ENCODE results near the gene GLYR1. TPM values are rescaled to one million over a fixed set of nuclear protein-coding genes. Genes with fewer than 3 reads are reported as not detected.

GLYR1 gene
- total and polyA plus RNA-seq, 2 of the 4 experiments (the other 2 are of a cell fraction): 26.0 to 54.2 TPM

DNA sequence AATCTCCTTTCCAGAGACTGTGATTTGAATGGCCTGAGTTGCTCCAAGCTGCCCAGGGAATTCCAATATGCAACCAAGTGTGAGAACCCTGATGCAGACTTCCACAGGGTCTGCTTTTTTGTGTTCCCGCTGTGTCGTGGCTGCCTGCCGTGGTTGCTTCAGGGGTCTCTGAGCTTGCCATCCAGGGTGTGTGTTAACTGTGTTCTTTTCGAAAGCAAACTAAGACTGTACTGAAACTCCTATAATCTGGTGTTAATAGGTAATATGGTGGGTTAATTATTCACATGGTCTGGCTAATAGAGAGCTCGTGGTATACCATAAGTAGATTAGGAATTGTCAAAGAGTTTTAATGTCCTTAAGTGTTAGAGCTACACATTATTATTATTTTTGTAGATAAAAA is 20.9 kb upstream of the GLYR1 start:
- Histone ChIP-seq H2AK9ac (replicated peaks; ENCODE audit: low read depth, low read length, poor library complexity) (no peak overlapping the region), H3K4me1 (ENCODE audit: control insufficient read depth, insufficient read depth, low read length) (no peaks in the 10 kb centered on the region; the same call in 1 of the 2 replicates), H2BK5ac (ENCODE audit: low read depth, low read length, poor library complexity, severe bottlenecking) (no peak overlapping the region), H2BK20ac (ENCODE audit: low read depth, low read length) (no peak overlapping the region), H4K8ac (ENCODE audit: low read depth in 2 of 2, low read length in 2 of 2) (no peak overlapping the region), H3K9me1 (ENCODE audit: insufficient read depth, low read length) (0 out of 2 replicates have a peak, but pooled peaks cover 3% of the 10 kb centered on the region), H3K23ac (ENCODE audit: low read depth, low read length) (no peak overlapping the region), H2AK5ac (ENCODE audit: low read depth, low read length) (no peak overlapping the region), H3K4me3 (ENCODE audit: insufficient read depth, low read depth, low read length) (no peak overlapping the region), H2AFZ (replicated peaks; ENCODE audit: low read length, poor library complexity) (no peak overlapping the region), H3K4ac (ENCODE audit: low read depth, low read length) (no peak overlapping the region), H3K18ac (ENCODE audit: low read depth, low read length) (no peak overlapping the region), H3K9me3 (ENCODE audit: control insufficient read depth, insufficient read depth, low read length) (no peaks in the 10 kb centered on the region), H3K56ac (ENCODE audit: extremely low read depth, insufficient read depth, low read length) (no peak overlapping the region), H3K36me3 (ENCODE audit: control insufficient read depth, insufficient read depth, low read length) (peaks cover 45% of the 10 kb centered on the region), H3K4me2 (ENCODE audit: low read depth, low read length) (no peak overlapping the region), H3K79me1 (ENCODE audit: low read depth in 1 of 2, low read length in 2 of 2) (peaks cover 22 to 74% of the 10 kb centered on the region in 2 experiments), H2BK120ac (ENCODE audit: low read depth, low read length) (no peak overlapping the region), H2BK15ac (ENCODE audit: low read depth, low read length) (no peak overlapping the region), H4K5ac (ENCODE audit: low read depth, low read length) (no peak overlapping the region), H3K9ac (ENCODE audit: low read depth, low read length) (no peak overlapping the region), H4K20me1 (ENCODE audit: insufficient read depth, low read length) (peaks cover 53% of the 10 kb centered on the region), H3K27me3 (ENCODE audit: control insufficient read depth, insufficient read depth, low read length) (no peaks in the 10 kb centered on the region), H3K27ac (ENCODE audit: insufficient read depth, low read length) (no peak overlapping the region), H4K91ac (ENCODE audit: insufficient read depth, low read depth, low read length) (no peak overlapping the region), H3K14ac (replicated peaks; ENCODE audit: low read depth, low read length) (no peak overlapping the region)
- WGBS, 2 experiments (ENCODE audit: extremely low coverage in 2 of 2, insufficient read length in 1 of 2): no CpG with 5 or more reads among the region's 5 CpGs
- CTCF ChIA-PET: no interaction called here
- ATAC-seq (ENCODE audit: low read depth) (no peak), DNase-seq (no peak)
- TF ChIP-seq MAFK (IDR thresholded peaks at IDR 0.05; ENCODE audit: low read depth, low read length): no peak
- TF ChIP-seq BHLHE40 (IDR thresholded peaks at IDR 0.05; ENCODE audit: low read depth, low read length): no peak
- TF ChIP-seq NFE2L2 (IDR thresholded peaks at IDR 0.05; ENCODE audit: low read depth, low read length): no peak
- no peak for TF ChIP-seq POLR2A (IDR thresholded peaks at IDR 0.05; ENCODE audit: low read depth, low read length)
- TF ChIP-seq RFX5 (IDR thresholded peaks at IDR 0.05; ENCODE audit: low read depth, low read length): no peak
- TF ChIP-seq RCOR1 (IDR thresholded peaks at IDR 0.05; ENCODE audit: insufficient replicate concordance, low read length): no peak
- TF ChIP-seq CEBPB (IDR thresholded peaks at IDR 0.05; ENCODE audit: low read depth, low read length): no peak
- TF ChIP-seq SMC3 (IDR thresholded peaks at IDR 0.05; ENCODE audit: low read depth, low read length): no peak
- TF ChIP-seq, protein P1, sequence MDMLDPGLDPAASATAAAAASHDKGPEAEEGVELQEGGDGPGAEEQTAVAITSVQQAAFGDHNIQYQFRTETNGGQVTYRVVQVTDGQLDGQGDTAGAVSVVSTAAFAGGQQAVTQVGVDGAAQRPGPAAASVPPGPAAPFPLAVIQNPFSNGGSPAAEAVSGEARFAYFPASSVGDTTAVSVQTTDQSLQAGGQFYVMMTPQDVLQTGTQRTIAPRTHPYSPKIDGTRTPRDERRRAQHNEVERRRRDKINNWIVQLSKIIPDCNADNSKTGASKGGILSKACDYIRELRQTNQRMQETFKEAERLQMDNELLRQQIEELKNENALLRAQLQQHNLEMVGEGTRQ (IDR thresholded peaks at IDR 0.05; ENCODE audit: low read depth, low read length): no peak
- TF ChIP-seq FOS (IDR thresholded peaks at IDR 0.05; ENCODE audit: low read depth, low read length): no peak
- TF ChIP-seq RAD21 (IDR thresholded peaks at IDR 0.05; ENCODE audit: low read length): no peak
- intact Hi-C loops (cut with micrococcal nuclease): no loop called here
- dilution Hi-C loops (cut with HindIII; ENCODE audit: low sequenced_read_pairs, unreplicated experiment): no loop called here
- in situ Hi-C loops (cut with MboI; ENCODE audit: low sequenced_read_pairs): no loop called here
- POLR2A ChIA-PET (ENCODE audit: unreplicated experiment): no interaction called here
- no TSS peak for BruUV-seq (replicated peaks)
